DOHH2 (cell line): ENCODE data around the gene MTCH1.

Source experiments
- CTCF ChIP-seq: fragments of 200-600 bp; sonication (generic); IDR thresholded peaks from one replicate; pipeline ENCODE4 v1.5.1; 2014; ENCODE audit warnings: antibody characterized with exemption, mild to moderate bottlenecking, low read depth, low read length; ENCODE audit not compliant: poor library complexity, severe bottlenecking
- EZH2phosphoT487 ChIP-seq: fragments of 200-600 bp; sonication (generic); IDR thresholded peaks from 2 replicates; pipeline ENCODE4 v1.6.1; 2017; ENCODE audit warnings: borderline replicate concordance, mild to moderate bottlenecking, antibody characterized with exemption, low read length, moderate library complexity, mixed read lengths

GRCh38 chr6:37032239-37032638 is 46.2 kb upstream of the MTCH1 start:
- no peak for TF ChIP-seq CTCF
- no peak for TF ChIP-seq EZH2phosphoT487
